Mesendoderm (in vitro differentiated cells): Measurements from ENCODE around the gene FAM168A.

ENCODE experiments used
- DNase-seq: peaks from one replicate; pipeline ENCODE4 v3.0.0; 2013
- H2AK5ac ChIP-seq: 2 replicates; pipeline ENCODE4 v1.6.1; 2013; ENCODE audit warnings: low read length, inconsistent platforms
- H2BK120ac ChIP-seq: 2 replicates; pipeline ENCODE4 v1.6.1; 2013; ENCODE audit warnings: low read depth, mild to moderate bottlenecking, low read length, moderate library complexity, mixed read lengths
- H2BK15ac ChIP-seq: replicated peaks from 2 replicates; pipeline ENCODE4 v1.6.1; 2013; ENCODE audit warnings: low read depth, mild to moderate bottlenecking, moderate library complexity
- H2BK5ac ChIP-seq: 2 replicates; pipeline ENCODE4 v1.6.1; 2013; ENCODE audit warnings: low read length, inconsistent platforms
- H3K18ac ChIP-seq: 2 replicates; pipeline ENCODE4 v1.6.1; 2013; ENCODE audit warnings: mild to moderate bottlenecking, low read length, mixed read lengths
- H3K23ac ChIP-seq: one replicate; pipeline ENCODE4 v1.6.1; 2013; ENCODE audit warnings: low read length
- H3K27ac ChIP-seq: 2 replicates; pipeline ENCODE4 v1.5.1; 2013; ENCODE audit warnings: low read depth, mild to moderate bottlenecking, inconsistent platforms, low read length, moderate library complexity
- H3K27me3 ChIP-seq: 2 replicates; pipeline ENCODE4 v1.6.1; 2013; ENCODE audit warnings: low read length, control low read depth, mild to moderate bottlenecking, inconsistent platforms; ENCODE audit not compliant: insufficient read depth, poor library complexity
- H3K36me3 ChIP-seq: 2 replicates; pipeline ENCODE4 v1.6.1; 2013; ENCODE audit warnings: low read length, inconsistent platforms; ENCODE audit not compliant: control insufficient read depth, insufficient read depth
- H3K4ac ChIP-seq: one replicate; pipeline ENCODE4 v1.6.1; 2013; ENCODE audit warnings: low read depth, mild to moderate bottlenecking, low read length, moderate library complexity
- H3K4me1 ChIP-seq: 2 replicates; pipeline ENCODE4 v1.6.1; 2013; ENCODE audit warnings: low read depth, low read length, inconsistent platforms; ENCODE audit not compliant: control insufficient read depth
- H3K4me2 ChIP-seq: 2 replicates; pipeline ENCODE4 v1.6.1; 2013; ENCODE audit warnings: low read length
- H3K4me3 ChIP-seq: 2 replicates; pipeline ENCODE4 v1.5.1; 2013; ENCODE audit warnings: mild to moderate bottlenecking, low read length
- H3K56ac ChIP-seq: one replicate; pipeline ENCODE4 v1.6.1; 2013; ENCODE audit warnings: low read length
- H3K79me1 ChIP-seq: 2 replicates; pipeline ENCODE4 v1.6.1; 2013; ENCODE audit warnings: low read length, inconsistent platforms
- H3K79me2 ChIP-seq: 2 replicates; pipeline ENCODE4 v1.6.1; 2013; ENCODE audit warnings: mild to moderate bottlenecking, low read length; ENCODE audit not compliant: control insufficient read depth, insufficient read depth
- H3K9ac ChIP-seq: 2 replicates; pipeline ENCODE4 v1.6.1; 2013; ENCODE audit warnings: low read length, inconsistent platforms
- H4K5ac ChIP-seq: one replicate; pipeline ENCODE4 v1.6.1; 2013; ENCODE audit warnings: low read length
- H4K8ac ChIP-seq: one replicate; pipeline ENCODE4 v1.6.1; 2013; ENCODE audit warnings: low read depth, mild to moderate bottlenecking, control low read depth, low read length, moderate library complexity
- WGBS: extraction: QIAGEN DNeasy Blood & Tissue Kit; methylation state at CpG from one replicate; pipeline ENCODE4 v1.1.7; 2013; ENCODE audit warnings: low lambda C conversion rate, missing lambda C conversion rate; ENCODE audit not compliant: insufficient coverage; ENCODE audit errors: extremely low coverage; 5-methylcytosine and 5-hydroxymethylcytosine counted together

FAM168A gene

GRCh38 chr11:73564903-73565302 lies 33.0 kb downstream of the FAM168A start:
- Histone ChIP-seq H2BK15ac (no peak overlapping the region), H3K18ac (no peak overlapping the region), H4K8ac (no peak overlapping the region), H2BK5ac (no peak overlapping the region), H3K36me3 (no peaks in the 10 kb centered on the region), H3K23ac (no peak overlapping the region), H3K4me2 (no peak overlapping the region), H3K4me3 (no peak overlapping the region), H4K5ac (no peak overlapping the region), H3K27me3 (no peaks in the 10 kb centered on the region), H3K79me2 (no peaks in the 10 kb centered on the region), H3K56ac (no peak overlapping the region), H3K79me1 (peaks cover 5% of the 10 kb centered on the region), H3K27ac (no peak overlapping the region), H3K4me1 (peaks cover 3% of the 10 kb centered on the region), H3K9ac (no peak overlapping the region), H2BK120ac (no peak overlapping the region), H3K4ac (no peak overlapping the region), H2AK5ac (no peak overlapping the region)
- DNase-seq, result no peak
- no CpG with 5 or more reads among the region's 2 CpGs for WGBS

- H2AK5ac ChIP-seq, result no peak overlapping the region
- no peak overlapping the region for H4K5ac ChIP-seq
- no peak overlapping the region for H2BK120ac ChIP-seq
- no peak overlapping the region for H3K9ac ChIP-seq
- H3K79me2 ChIP-seq, result no peaks in the 10 kb centered on the region
- H3K36me3 ChIP-seq, result no peaks in the 10 kb centered on the region
- WGBS, result no CpG with 5 or more reads among the region's 2 CpGs
- H3K4me2 ChIP-seq, result no peak overlapping the region
- no peak overlapping the region for H2BK5ac ChIP-seq
- H2BK15ac ChIP-seq, result no peak overlapping the region
- H3K4ac ChIP-seq, result no peak overlapping the region
- no peak overlapping the region for H3K56ac ChIP-seq
- no peak overlapping the region for H3K23ac ChIP-seq
- H3K27me3 ChIP-seq, result no peaks in the 10 kb centered on the region
- no peak overlapping the region for H3K27ac ChIP-seq
- no peak overlapping the region for H3K18ac ChIP-seq
- no peak for DNase-seq
- no peak overlapping the region for H3K4me3 ChIP-seq
- peaks cover 5% of the 10 kb centered on the region for H3K79me1 ChIP-seq
- H3K4me1 ChIP-seq, result peaks cover 3% of the 10 kb centered on the region
- H4K8ac ChIP-seq, result no peak overlapping the region
Observed at GRCh38 chr11:73563539-73564200, 34.2 kb downstream of the FAM168A start.

- no peak overlapping the region for H4K5ac ChIP-seq
- no peaks in the 10 kb centered on the region for H3K27me3 ChIP-seq
- no peak overlapping the region for H3K27ac ChIP-seq
- H3K36me3 ChIP-seq, result no peaks in the 10 kb centered on the region
- no peak overlapping the region for H2BK120ac ChIP-seq
- H3K4ac ChIP-seq, result no peak overlapping the region
- no peak overlapping the region for H4K8ac ChIP-seq
- no peak overlapping the region for H3K4me3 ChIP-seq
- H3K9ac ChIP-seq, result no peak overlapping the region
- no peak overlapping the region for H3K23ac ChIP-seq
- DNase-seq, result no peak
- no peak overlapping the region for H2BK5ac ChIP-seq
- no peak overlapping the region for H3K4me2 ChIP-seq
- H2BK15ac ChIP-seq, result no peak overlapping the region
- no peaks in the 10 kb centered on the region for H3K79me2 ChIP-seq
- H2AK5ac ChIP-seq, result no peak overlapping the region
- H3K18ac ChIP-seq, result no peak overlapping the region
- H3K4me1 ChIP-seq, result no peaks in the 10 kb centered on the region
- H3K56ac ChIP-seq, result no peak overlapping the region
- H3K79me1 ChIP-seq, result peaks cover 2% of the 10 kb centered on the region
Observed at GRCh38 chr11:73559743-73560142, 38.2 kb downstream of the FAM168A start.

GRCh38 chr11:73556966-73557365 lies 40.9 kb downstream of the FAM168A start:
- Histone ChIP-seq H3K4me2 (no peak overlapping the region), H2BK120ac (no peak overlapping the region), H3K36me3 (no peaks in the 10 kb centered on the region), H3K4me3 (no peak overlapping the region), H2BK15ac (no peak overlapping the region), H3K9ac (no peak overlapping the region), H3K27me3 (no peaks in the 10 kb centered on the region), H3K27ac (no peak overlapping the region), H3K4me1 (no peaks in the 10 kb centered on the region), H4K5ac (no peak overlapping the region), H3K79me1 (peaks cover 2% of the 10 kb centered on the region), H2BK5ac (no peak overlapping the region), H3K79me2 (no peaks in the 10 kb centered on the region), H3K4ac (no peak overlapping the region), H3K23ac (no peak overlapping the region), H4K8ac (no peak overlapping the region), H3K18ac (no peak overlapping the region), H3K56ac (no peak overlapping the region), H2AK5ac (no peak overlapping the region)
- DNase-seq, result no peak
- WGBS, result no CpG with 5 or more reads among the region's 3 CpGs

GRCh38 chr11:73555615-73556014 lies 42.3 kb downstream of the FAM168A start:
- H3K4me3 ChIP-seq, result no peak overlapping the region
- H3K79me2 ChIP-seq, result no peaks in the 10 kb centered on the region
- H4K8ac ChIP-seq, result no peak overlapping the region
- no peak overlapping the region for H2BK15ac ChIP-seq
- no peak overlapping the region for H3K27ac ChIP-seq
- no peak overlapping the region for H3K9ac ChIP-seq
- H3K56ac ChIP-seq, result no peak overlapping the region
- H3K4me1 ChIP-seq, result no peaks in the 10 kb centered on the region
- H3K18ac ChIP-seq, result no peak overlapping the region
- peaks cover 2% of the 10 kb centered on the region for H3K79me1 ChIP-seq
- H3K36me3 ChIP-seq, result no peaks in the 10 kb centered on the region
- no peak overlapping the region for H2AK5ac ChIP-seq
- no peaks in the 10 kb centered on the region for H3K27me3 ChIP-seq
- no peak overlapping the region for H3K23ac ChIP-seq
- WGBS, result no CpG with 5 or more reads among the region's 3 CpGs
- H2BK5ac ChIP-seq, result no peak overlapping the region
- DNase-seq, result no peak
- no peak overlapping the region for H4K5ac ChIP-seq
- H2BK120ac ChIP-seq, result no peak overlapping the region
- H3K4me2 ChIP-seq, result no peak overlapping the region
- H3K4ac ChIP-seq, result no peak overlapping the region

GRCh38 chr11:73554671-73555320 lies 43.1 kb downstream of the FAM168A start:
- Histone ChIP-seq H3K36me3 (no peaks in the 10 kb centered on the region), H3K23ac (no peak overlapping the region), H3K79me1 (peaks cover 2% of the 10 kb centered on the region), H2BK120ac (no peak overlapping the region), H3K56ac (no peak overlapping the region), H3K4me2 (no peak overlapping the region), H2BK15ac (no peak overlapping the region), H2BK5ac (no peak overlapping the region), H4K8ac (no peak overlapping the region), H3K18ac (no peak overlapping the region), H3K79me2 (no peaks in the 10 kb centered on the region), H4K5ac (no peak overlapping the region), H3K27ac (no peak overlapping the region), H3K27me3 (no peaks in the 10 kb centered on the region), H3K4me1 (no peaks in the 10 kb centered on the region), H3K9ac (no peak overlapping the region), H3K4me3 (no peak overlapping the region), H3K4ac (no peak overlapping the region), H2AK5ac (no peak overlapping the region)
- WGBS, result no CpG with 5 or more reads among the region's 1 CpG
- DNase-seq, result no peak
